ENCODE results near the gene TMEM245.
A peak's percentile ranks its signal among the peaks of the same experiment; 100 is the strongest.

The TMEM245 gene

DNA sequence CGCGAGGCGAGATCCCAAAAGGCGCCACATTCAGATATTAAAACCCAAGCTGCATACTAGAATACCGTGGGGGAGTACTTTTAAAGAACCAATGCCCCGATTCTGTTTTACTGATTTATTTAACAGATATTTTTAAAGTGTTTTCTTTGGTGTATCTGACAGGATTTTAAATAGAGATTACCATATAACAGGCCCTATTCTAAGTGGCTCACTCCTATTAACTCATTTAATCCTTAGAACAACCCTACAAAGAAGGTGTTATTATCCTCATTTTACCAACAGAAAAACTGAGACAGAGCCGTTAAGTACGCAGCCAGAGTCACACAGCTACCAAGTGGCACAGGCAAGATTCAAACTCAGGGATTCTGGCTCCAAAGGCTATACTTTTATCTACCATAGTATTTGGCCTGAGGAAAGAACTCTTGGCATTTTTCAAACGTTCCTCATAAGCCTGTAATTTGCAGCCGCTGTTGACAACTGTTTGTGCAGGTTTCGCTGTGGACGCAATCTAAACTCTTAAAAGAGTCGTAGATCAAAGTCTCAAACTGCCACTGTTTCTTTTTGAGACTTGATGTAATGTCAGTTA, 550 bp upstream of the TMEM245 start:
- Histone ChIP-seq H3K36me3 (ENCODE audit: control insufficient read depth, insufficient read depth, low read length) (no peaks in the 10 kb centered on the region), H3K4me3 (replicated peaks; ENCODE audit: low read depth, low read length) (peak overlapping the region; percentile 2; the same call in 1 of the 2 replicates), H3K27me3 (replicated peaks; ENCODE audit: control insufficient read depth, insufficient read depth, low read length) (no peaks in the 10 kb centered on the region)
- TF ChIP-seq, protein P1, sequence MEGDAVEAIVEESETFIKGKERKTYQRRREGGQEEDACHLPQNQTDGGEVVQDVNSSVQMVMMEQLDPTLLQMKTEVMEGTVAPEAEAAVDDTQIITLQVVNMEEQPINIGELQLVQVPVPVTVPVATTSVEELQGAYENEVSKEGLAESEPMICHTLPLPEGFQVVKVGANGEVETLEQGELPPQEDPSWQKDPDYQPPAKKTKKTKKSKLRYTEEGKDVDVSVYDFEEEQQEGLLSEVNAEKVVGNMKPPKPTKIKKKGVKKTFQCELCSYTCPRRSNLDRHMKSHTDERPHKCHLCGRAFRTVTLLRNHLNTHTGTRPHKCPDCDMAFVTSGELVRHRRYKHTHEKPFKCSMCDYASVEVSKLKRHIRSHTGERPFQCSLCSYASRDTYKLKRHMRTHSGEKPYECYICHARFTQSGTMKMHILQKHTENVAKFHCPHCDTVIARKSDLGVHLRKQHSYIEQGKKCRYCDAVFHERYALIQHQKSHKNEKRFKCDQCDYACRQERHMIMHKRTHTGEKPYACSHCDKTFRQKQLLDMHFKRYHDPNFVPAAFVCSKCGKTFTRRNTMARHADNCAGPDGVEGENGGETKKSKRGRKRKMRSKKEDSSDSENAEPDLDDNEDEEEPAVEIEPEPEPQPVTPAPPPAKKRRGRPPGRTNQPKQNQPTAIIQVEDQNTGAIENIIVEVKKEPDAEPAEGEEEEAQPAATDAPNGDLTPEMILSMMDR (IDR thresholded peaks at IDR 0.05; ENCODE audit: insufficient read depth, low read length, poor library complexity, severe bottlenecking) = no peak
- DNase-seq (ENCODE audit: extremely low read depth, insufficient read length) = no peak

DNA sequence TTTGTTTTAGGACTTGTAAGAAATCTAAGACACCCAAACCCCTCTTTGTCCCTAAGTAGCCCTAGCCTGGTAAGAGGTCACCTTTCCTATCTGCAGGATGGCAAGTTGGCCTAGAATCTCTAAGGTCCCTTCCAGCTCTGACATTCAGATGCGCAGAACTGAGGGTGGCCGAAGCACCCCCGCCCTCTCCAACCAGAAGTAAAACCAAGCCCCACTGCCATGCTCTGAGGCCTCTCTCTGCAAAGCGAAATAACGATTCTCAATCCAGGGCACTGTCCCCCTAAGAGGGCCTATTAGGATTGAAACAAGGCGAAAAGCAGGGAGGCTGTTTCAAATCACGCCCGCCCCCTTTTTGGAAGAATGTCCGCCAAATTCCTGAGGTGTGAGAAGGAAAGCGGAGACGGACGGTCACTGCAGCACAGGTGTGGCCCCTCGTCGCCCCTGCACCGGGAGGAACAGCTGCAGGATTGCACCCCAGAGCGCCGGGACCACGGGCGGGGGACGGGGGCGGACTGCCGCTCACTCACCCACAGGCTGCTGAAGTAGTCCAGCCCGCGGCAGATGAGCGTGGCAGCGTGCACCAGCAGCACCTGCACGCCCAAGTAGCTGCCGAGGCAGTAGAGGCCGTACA, 824 bp downstream of the TMEM245 start:
- no peak for DNase-seq (ENCODE audit: extremely low read depth, insufficient read length)
- Histone ChIP-seq H3K36me3 (ENCODE audit: control insufficient read depth, insufficient read depth, low read length) (no peaks in the 10 kb centered on the region), H3K27me3 (replicated peaks; ENCODE audit: control insufficient read depth, insufficient read depth, low read length) (no peaks in the 10 kb centered on the region), H3K4me3 (replicated peaks; ENCODE audit: low read depth, low read length) (peak overlapping the region; percentile 91)
- TF ChIP-seq, protein P1 (IDR thresholded peaks at IDR 0.05; ENCODE audit: insufficient read depth, low read length, poor library complexity, severe bottlenecking) = no peak

DNA sequence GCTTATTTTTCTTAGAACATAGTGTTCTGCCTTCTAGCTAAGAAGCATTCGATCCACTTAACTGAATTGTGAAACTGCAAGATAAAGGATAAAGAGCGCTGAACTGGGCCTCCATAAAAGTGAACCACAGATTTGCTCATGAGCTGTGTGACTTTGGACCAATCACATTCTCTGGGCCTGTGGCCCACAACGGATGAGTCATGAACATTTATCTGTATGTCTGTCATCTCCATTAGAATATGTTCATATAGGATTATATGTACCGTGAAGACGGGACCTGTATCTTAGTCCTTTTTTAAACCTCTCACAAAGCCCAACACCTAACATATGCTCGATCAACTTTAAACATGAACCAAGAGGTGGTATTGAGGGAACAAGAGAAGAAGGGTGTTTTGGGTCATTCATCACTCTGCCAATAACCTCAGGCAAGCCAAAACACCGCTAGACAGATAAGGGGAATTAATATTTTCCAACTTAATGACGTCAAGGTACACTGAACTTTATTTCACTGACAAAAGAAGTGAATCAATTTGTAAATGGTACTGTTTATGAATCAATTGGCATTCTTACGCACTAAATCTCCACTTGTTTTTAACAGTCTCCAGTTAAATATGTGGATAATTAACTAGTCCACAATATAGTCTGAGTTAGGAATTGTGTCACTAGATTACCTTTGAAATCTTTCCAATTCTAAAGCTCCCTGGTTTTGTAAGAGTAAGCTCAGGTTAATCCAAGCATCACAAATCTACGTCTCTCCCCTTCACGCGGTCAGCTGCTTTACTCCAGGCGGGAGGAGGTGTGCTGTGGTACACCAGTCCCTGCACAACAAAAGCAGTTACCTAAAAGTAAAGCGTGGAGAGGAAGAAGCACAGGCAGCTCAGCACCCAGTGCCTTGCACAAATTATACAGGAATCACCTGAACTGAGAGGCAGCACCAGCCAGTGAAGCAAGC, 1.6 kb downstream of the TMEM245 start:
- no peaks in the 10 kb centered on the region for H3K27me3 ChIP-seq (replicated peaks; ENCODE audit: control insufficient read depth, insufficient read depth, low read length)
- TF ChIP-seq, protein P1 (IDR thresholded peaks at IDR 0.05; ENCODE audit: insufficient read depth, low read length, poor library complexity, severe bottlenecking) = no peak
- no peaks in the 10 kb centered on the region for H3K36me3 ChIP-seq (ENCODE audit: control insufficient read depth, insufficient read depth, low read length)
- no peak for DNase-seq (ENCODE audit: extremely low read depth, insufficient read length)
- peak overlapping the region; percentile 91 for H3K4me3 ChIP-seq (replicated peaks; ENCODE audit: low read depth, low read length)

DNA sequence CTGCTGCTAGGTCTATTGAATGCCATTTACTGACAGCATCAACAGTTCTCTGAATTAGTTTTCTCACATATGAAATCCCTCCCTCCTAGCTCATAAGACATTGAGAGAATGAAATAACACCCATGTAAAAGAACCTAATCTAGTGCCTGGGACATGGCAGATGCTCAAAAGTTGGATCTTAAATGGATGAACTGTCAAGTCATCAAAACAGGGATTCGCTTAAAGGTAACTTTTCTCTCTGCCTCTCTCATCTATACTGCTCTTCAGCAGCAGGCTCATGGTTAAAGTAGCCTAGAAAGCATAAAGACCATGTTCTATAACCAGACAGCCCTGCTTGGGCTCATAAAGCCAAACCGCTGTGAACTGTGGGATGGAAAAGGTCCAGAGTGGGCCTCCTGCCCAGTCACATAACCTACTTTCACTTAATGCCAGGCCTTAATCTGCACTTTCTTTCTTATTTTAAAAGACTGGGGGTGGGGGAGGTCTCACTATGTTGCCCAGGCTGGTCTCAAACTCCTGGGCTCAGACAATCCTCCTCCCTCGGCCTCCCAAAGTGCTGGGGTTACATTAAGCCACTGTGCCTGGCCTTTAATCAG, 3.7 kb downstream of the TMEM245 start:
- TF ChIP-seq, protein P1 (IDR thresholded peaks at IDR 0.05; ENCODE audit: insufficient read depth, low read length, poor library complexity, severe bottlenecking) = no peak
- Histone ChIP-seq H3K27me3 (replicated peaks; ENCODE audit: control insufficient read depth, insufficient read depth, low read length) (no peaks in the 10 kb centered on the region), H3K36me3 (ENCODE audit: control insufficient read depth, insufficient read depth, low read length) (no peaks in the 10 kb centered on the region), H3K4me3 (replicated peaks; ENCODE audit: low read depth, low read length) (no peak overlapping the region)
- no peak for DNase-seq (ENCODE audit: extremely low read depth, insufficient read length)

DNA sequence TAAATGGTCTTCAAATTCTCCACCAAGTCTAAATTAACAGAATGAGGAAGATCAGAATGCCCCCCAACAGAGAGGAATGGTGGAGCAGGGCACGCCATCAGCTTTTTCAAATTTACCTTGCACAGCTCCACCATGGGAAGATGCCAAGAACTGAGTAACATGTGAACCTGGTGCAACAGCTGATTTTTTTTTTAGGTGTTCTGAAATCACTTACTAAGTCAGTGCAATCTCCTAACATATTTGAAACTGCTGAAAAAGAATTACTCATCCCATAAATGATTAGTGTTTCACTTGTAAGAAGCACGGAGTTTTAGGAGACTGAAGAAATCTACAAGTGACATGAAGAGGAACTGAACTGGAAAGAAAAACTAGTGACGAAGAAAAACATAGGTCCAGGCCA, 5.1 kb downstream of the TMEM245 start:
- H3K36me3 ChIP-seq (ENCODE audit: control insufficient read depth, insufficient read depth, low read length) = no peaks in the 10 kb centered on the region
- H3K4me3 ChIP-seq (replicated peaks; ENCODE audit: low read depth, low read length) = no peak overlapping the region; the same call in 1 of the 2 replicates
- DNase-seq (ENCODE audit: extremely low read depth, insufficient read length) = peak; percentile 34
- TF ChIP-seq, protein P1 (IDR thresholded peaks at IDR 0.05; ENCODE audit: insufficient read depth, low read length, poor library complexity, severe bottlenecking) = no peak
- H3K27me3 ChIP-seq (replicated peaks; ENCODE audit: control insufficient read depth, insufficient read depth, low read length) = no peaks in the 10 kb centered on the region
